HG03432 (cell line): ENCODE data around the gene DIP2C.
"Not testable (repeated sequence)": the region's sequence is repeated elsewhere in the genome, so short reads cannot be mapped to it uniquely, and the experiment has no call there.

Source experiments
- ATAC-seq: cut with Tn5 transposase; IDR thresholded peaks from one replicate; pipeline ENCODE4 v1.9.1; 2021; ENCODE audit warnings: mild to moderate bottlenecking, moderate library complexity; ENCODE audit not compliant: unreplicated experiment

Gene DIP2C

GRCh38 chr10:271201-271600, 418.3 kb downstream of the DIP2C start:
- no peak for ATAC-seq

DNA sequence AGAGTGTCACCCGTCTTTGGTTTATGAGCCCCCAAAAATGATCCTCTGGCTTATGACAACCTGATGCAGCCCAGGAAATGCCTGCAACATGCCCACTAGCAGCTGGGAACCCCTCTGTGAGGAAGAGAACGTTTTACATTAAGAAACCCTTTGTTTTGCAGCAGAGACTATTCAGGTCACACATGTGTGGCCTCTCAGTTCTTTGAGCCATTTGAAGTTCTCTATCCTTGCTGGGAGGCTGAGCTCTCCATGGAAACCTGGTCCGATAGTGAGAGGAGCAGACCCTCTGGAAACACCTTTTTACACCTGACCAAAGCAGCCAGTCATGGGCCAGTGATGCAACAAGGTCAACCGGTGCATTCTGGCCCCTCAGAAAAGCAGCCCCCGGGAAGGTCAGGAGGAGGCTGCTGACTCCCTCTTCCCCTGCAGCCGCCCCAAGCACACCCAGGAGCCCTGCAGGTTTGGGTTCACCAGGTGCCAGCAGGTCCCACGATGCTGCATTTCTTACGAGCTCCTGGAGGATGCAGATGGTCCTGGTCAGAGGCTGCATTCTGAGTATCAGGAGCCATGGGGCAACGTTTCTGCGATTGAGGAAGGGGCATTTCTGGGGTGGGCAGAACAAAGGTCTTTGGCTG, 419.9 kb downstream of the DIP2C start:
- ATAC-seq, result no peak

DNA sequence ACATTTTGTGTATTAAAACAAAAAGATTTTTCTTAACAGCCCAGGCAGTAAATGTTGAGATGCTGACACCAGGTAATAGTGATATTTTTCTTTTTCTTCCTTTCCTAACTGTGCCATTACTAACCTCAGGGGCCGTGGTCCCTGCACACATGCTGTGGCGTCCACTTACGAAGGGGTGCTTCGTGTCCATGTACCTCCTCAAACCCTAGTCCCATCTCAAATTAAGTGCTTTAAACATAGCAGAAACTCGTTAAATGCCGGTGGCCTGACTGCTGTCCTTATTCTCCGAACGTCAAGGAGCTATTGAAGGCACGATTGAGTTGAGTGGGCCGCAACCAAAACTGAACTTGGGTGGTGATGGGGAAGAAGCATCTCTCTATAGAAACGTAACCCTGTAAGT, 421.8 kb downstream of the DIP2C start:
- ATAC-seq, result no peak

DNA sequence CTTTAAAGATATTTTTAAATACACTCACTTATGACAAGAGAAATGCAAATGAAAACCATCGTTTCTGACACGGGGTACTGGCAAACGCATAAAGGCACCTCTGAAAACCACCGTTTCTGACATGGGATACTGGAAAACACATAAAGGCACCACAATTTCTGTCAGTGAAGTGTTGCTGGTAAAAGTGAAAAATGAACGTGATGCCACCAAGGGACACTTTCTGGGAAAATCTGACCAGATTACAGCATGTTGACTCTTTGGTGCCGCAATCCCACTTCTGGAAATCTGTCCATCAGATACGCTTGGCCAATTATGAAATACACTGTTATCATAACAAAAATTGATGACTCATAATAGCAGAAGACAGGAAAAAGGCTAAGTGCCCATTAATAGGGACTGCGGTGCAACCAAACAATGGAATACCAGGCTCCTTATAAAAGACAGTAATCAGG, 422.5 kb downstream of the DIP2C start:
- ATAC-seq, result no peak

- ATAC-seq, result not testable (repeated sequence)
Observed at GRCh38 chr10:265816-266588, 423.5 kb downstream of the DIP2C start.

- ATAC-seq, result not testable (repeated sequence)
Observed at GRCh38 chr10:265074-265440, 424.4 kb downstream of the DIP2C start.

DNA sequence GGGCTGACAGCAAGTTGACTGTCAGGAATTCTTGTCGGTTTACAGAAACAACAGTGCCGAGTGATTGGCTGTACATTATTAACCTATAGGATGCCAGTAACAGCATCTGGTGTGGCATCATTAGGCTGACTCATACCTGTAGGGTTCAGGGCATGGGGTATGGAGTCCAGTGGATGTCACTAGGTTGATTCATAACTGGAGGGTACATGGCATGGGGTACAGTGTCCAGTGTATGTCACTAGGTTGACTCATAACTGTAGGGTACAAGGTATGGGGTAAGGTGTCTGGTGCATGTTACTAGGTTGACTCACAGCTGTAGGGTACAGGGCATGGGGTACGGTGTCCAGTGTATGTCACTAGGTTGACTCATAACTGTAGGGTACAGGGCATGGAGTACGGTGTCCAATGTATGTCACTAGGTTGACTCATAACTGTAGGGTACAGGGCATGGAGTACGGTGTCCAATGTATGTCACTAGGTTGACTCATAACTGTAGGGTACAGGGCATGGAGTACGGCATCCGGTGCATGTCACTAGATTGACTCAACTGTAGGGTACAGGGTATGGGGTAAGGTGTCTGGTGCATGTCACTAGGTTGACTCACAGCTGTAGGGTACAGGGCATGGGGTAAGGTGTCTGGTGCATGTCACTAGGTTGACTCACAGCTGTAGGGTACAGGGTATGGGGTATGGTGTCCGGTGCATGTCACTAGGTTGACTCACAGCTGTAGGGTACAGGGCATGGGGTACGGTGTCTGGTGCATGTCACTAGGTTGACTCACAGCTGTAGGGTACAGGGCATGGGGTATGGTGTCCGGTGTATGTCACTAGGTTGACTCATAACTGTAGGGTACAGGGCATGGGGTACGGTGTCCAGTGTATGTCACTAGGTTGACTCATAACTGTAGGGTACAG, 425.1 kb downstream of the DIP2C start:
- not testable (repeated sequence) for ATAC-seq

DNA sequence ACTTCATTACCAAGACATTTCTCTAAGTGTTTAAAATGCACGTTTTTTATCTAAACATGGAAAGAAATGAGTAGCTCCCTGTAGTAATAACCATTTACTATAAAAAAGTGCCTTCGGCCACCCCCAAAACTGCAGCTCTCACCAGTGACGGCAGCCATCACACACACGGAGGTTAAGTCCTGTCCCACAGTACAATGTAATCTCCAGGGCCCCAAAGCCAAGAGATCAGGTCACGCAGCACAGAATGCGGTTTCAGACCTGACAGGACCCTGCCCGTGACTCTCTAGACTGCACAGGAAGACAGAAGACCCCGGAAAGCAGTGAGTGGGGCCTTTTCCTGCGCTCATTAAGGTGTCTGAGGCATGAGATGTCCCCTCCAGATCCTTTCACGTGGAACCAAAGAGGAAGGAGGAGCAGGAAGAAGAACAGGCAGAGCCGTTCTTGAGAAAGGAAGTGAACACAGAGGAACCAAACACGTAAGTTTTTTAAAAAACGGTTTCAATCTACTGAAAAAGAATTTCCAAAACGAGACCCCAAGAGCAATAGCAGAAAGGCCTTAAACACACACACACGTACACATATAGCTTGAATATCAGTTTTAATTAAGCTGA, 428.5 kb downstream of the DIP2C start:
- ATAC-seq, result no peak

GRCh38 chr10:251982-252582, 437.4 kb downstream of the DIP2C start:
- no peak for ATAC-seq

- ATAC-seq, result no peak
Observed at GRCh38 chr10:248307-248706, 441.2 kb downstream of the DIP2C start.

- no peak for ATAC-seq
Observed at GRCh38 chr10:247480-247879, 442.0 kb downstream of the DIP2C start.

GRCh38 chr10:246431-246830, 443.0 kb downstream of the DIP2C start:
- ATAC-seq, result no peak

DNA sequence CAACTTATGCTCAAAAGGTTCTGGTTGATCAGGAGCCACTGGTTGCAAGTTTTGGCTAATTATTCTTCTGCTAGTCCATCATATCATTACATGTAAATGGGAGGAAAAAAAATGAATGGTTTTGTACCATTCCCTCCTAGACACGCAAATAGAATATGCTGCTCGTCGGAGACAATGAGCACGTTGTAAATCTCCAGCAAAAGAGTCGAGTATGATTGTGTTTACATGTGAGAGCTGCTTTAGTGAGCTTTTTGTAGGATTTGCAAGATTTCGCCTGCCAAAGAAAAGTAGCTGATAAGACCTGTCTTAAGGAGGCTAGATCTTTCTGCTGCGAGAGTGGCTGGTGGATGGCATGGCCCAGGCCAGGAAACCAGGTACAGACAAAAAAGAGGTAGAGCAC, 445.2 kb downstream of the DIP2C start:
- ATAC-seq, result no peak

DNA sequence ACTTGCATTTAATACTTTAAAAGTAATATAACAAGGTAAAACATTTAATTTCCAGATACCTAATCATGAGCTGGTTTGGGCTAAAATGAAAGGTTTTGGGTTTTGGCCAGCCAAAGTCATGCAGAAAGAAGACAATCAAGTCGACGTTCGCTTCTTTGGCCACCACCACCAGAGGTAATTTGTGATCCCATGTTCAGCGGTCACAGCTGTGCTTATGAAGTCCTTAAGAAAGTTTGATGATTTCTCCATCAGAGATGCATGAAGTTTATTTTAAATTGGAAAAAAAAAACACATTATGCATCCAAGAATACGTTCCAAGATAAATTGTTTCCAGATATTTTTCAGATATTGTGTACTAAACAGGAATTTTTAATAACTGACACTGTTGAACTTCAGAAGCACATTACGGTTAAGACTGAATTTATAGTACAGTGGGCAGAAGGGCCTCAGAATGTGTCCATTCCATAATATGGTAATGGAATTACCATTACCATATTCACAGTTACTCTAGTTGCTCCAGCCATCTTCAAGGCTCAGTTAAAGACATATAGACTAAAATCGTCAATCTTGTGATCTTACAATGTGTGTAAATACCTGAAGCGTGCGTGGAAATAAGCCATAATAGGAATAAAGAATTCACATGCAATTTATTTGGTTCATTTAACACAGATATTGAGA, 447.4 kb downstream of the DIP2C start:
- ATAC-seq, result no peak

- ATAC-seq, result no peak
Observed at GRCh38 chr10:241451-241850, 448.0 kb downstream of the DIP2C start.

- ATAC-seq, result no peak
Observed at GRCh38 chr10:239109-239508, 450.4 kb downstream of the DIP2C start.

DNA sequence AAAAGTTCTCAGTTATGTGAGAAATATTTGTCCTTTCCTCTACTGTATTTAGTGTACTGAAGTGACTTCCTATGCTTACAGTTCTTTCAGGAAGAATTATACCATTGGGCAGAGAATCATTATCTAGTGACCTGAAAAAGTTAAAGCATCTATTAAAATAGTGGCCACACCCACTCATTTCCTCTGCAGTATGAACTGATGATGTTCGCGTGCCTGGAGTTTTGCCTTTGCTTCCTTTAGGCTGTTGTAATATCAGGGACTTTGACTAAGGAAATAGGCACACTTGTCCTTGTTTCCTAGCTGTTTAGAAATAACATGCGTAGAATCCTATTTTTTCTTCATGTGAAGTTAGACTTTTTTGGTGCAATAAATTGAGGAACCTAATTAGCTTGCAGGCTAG, 453.6 kb downstream of the DIP2C start:
- ATAC-seq, result no peak

- no peak for ATAC-seq
Observed at GRCh38 chr10:234708-235406, 454.6 kb downstream of the DIP2C start.

- ATAC-seq, result no peak
Observed at GRCh38 chr10:232878-233277, 456.6 kb downstream of the DIP2C start.

DNA sequence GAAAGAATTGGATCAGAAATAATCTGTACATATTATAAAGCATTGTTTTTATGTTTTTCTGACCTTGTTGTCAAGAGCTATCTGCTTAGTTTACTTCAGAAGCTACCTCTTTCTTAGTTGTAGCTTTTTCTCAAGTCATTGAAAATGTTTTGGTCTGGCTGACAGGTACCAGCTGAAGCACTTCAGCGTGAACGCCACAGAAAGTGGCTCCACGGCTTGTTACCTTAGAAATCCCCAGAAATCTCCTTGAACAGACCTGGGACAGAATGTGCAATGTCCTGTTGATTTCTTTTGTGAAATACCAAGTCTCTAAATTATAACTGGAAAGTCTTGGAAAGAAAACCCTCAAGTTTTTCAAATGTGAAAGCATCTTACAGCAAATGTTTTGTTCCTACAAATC, 457.4 kb downstream of the DIP2C start:
- ATAC-seq, result no peak
